ENCODE results near the gene IDH2. TPM values are rescaled to one million over a fixed set of nuclear protein-coding genes. Genes with fewer than 3 reads are reported as not detected.

IDH2 gene
- 46.2 TPM for polyA plus RNA-seq (2012; ENCODE audit: insufficient read length, low read depth)

- no peak for TF ChIP-seq REST (IDR thresholded peaks at IDR 0.05; ENCODE audit: insufficient read depth in 1 of 2, low read depth in 2 of 2, low read length in 2 of 2)
- TF ChIP-seq FOXP2 (optimal IDR thresholded peaks at IDR 0.05; ENCODE audit: borderline replicate concordance, extremely low read depth, extremely low read length, insufficient read depth), result peak; percentile 49
- TF ChIP-seq POLR2AphosphoS5 (IDR thresholded peaks at IDR 0.05; ENCODE audit: low read depth, low read length), result peak; percentile 79
- TF ChIP-seq SIN3A (IDR thresholded peaks at IDR 0.05; ENCODE audit: borderline replicate concordance, insufficient read depth, low read length), result no peak
- TF ChIP-seq TAF1 (IDR thresholded peaks at IDR 0.05; ENCODE audit: borderline replicate concordance, insufficient read depth, low read length), result peak; percentile 91
Measured at GRCh38 chr15:90101969-90102890, at the start of gene IDH2. IDH2 (minus strand) TSS chr15:90102468; CDS start chr15:90102390, 78 bp downstream.

GRCh38 chr15:90149609-90150340 is 47.5 kb upstream of the IDH2 start:
- no peak for TF ChIP-seq SIN3A (IDR thresholded peaks at IDR 0.05; ENCODE audit: borderline replicate concordance, insufficient read depth, low read length)
- TF ChIP-seq POLR2AphosphoS5 (IDR thresholded peaks at IDR 0.05; ENCODE audit: low read depth, low read length), result no peak
- TF ChIP-seq REST (IDR thresholded peaks at IDR 0.05; ENCODE audit: insufficient read depth in 1 of 2, low read depth in 2 of 2, low read length in 2 of 2), result no peak
- TF ChIP-seq FOXP2 (optimal IDR thresholded peaks at IDR 0.05; ENCODE audit: borderline replicate concordance, extremely low read depth, extremely low read length, insufficient read depth), result no peak
- TF ChIP-seq TAF1 (IDR thresholded peaks at IDR 0.05; ENCODE audit: borderline replicate concordance, insufficient read depth, low read length), result no peak

- TF ChIP-seq TAF1 (IDR thresholded peaks at IDR 0.05; ENCODE audit: borderline replicate concordance, insufficient read depth, low read length), result no peak
- TF ChIP-seq FOXP2 (optimal IDR thresholded peaks at IDR 0.05; ENCODE audit: borderline replicate concordance, extremely low read depth, extremely low read length, insufficient read depth), result no peak
- TF ChIP-seq REST (IDR thresholded peaks at IDR 0.05; ENCODE audit: insufficient read depth in 1 of 2, low read depth in 2 of 2, low read length in 2 of 2), result no peak
Measured at GRCh38 chr15:90145761-90146160, 43.5 kb upstream of the IDH2 start.

- no peak for TF ChIP-seq TAF1 (IDR thresholded peaks at IDR 0.05; ENCODE audit: borderline replicate concordance, insufficient read depth, low read length)
Measured at GRCh38 chr15:90145259-90145658, 43.0 kb upstream of the IDH2 start.

GRCh38 chr15:90143166-90143655 is 40.9 kb upstream of the IDH2 start:
- TF ChIP-seq TAF1 (IDR thresholded peaks at IDR 0.05; ENCODE audit: borderline replicate concordance, insufficient read depth, low read length) (no peak), POLR2AphosphoS5 (IDR thresholded peaks at IDR 0.05; ENCODE audit: low read depth, low read length) (no peak), REST (IDR thresholded peaks at IDR 0.05; ENCODE audit: insufficient read depth in 1 of 2, low read depth in 2 of 2, low read length in 2 of 2) (no peak), SIN3A (IDR thresholded peaks at IDR 0.05; ENCODE audit: borderline replicate concordance, insufficient read depth, low read length) (no peak), FOXP2 (optimal IDR thresholded peaks at IDR 0.05; ENCODE audit: borderline replicate concordance, extremely low read depth, extremely low read length, insufficient read depth) (no peak)

Data from PFSK-1 (cell line).